Stimulated activated memory B cell treated with anti-CD40 and anti-IgM and Interleukin-4, amounts not matched to agents 10 μg/mL and 1 μg/mL and 100 μg/mL, for 72 hours (primary cell): Measurements from ENCODE around the gene RSPH10B2.
"Not testable (repeated sequence)": the region's sequence is repeated elsewhere in the genome, so short reads cannot be mapped to it uniquely, and the experiment has no call there.

ENCODE experiments used
- ATAC-seq: fragments of 150-1000 bp; cut with Tn5 transposase; 2 replicates; pipeline ENCODE4 v1.10.0; 2021
- H3K27ac Mint-ChIP-seq: one replicate; pipeline ENCODE4 v1.8.0; 2022; ENCODE audit warnings: mild to moderate bottlenecking, mixed read lengths
- H3K27me3 Mint-ChIP-seq: one replicate; pipeline ENCODE4 v1.8.0; 2022; ENCODE audit warnings: mixed read lengths
- H3K36me3 Mint-ChIP-seq: one replicate; pipeline ENCODE4 v1.8.0; 2022; ENCODE audit warnings: mixed read lengths
- H3K4me1 Mint-ChIP-seq: one replicate; pipeline ENCODE4 v1.8.0; 2022; ENCODE audit warnings: mixed read lengths
- H3K4me3 Mint-ChIP-seq: one replicate; pipeline ENCODE4 v1.8.0; 2022; ENCODE audit warnings: mild to moderate bottlenecking, moderate library complexity, mixed read lengths
- H3K9me3 Mint-ChIP-seq: one replicate; pipeline ENCODE4 v1.8.0; 2022; ENCODE audit warnings: mixed read lengths

RSPH10B2 gene

DNA sequence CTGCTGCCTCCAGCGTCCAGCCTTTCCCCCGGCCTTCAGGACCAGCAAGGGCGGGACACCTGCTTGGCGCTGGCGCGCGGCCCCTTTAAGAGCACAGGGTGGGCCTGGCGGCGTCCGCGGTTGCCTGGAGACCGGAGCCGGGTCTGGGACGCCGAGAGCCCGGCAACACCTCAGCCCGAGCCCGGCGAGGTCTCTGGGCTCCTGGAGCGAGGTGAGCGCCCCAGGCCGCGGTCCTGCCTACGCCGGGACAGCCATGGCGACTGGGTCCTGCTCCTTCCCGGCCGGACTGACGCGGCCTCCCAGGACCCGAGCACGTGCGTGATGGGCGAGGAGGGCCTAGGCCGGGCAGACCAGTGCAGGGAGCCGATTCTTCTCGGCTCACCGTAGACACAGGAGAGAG, at the start of gene RSPH10B2:
Gene RSPH10B2, plus strand, starts transcription at position 140 of the 400 bp plus-strand sequence. CDS start 3,575 bp downstream, outside the sequence.
- not testable (repeated sequence) for H3K27ac Mint-ChIP-seq, H3K27me3 Mint-ChIP-seq, H3K4me3 Mint-ChIP-seq, H3K4me1 Mint-ChIP-seq, H3K36me3 Mint-ChIP-seq, ATAC-seq, H3K9me3 Mint-ChIP-seq

DNA sequence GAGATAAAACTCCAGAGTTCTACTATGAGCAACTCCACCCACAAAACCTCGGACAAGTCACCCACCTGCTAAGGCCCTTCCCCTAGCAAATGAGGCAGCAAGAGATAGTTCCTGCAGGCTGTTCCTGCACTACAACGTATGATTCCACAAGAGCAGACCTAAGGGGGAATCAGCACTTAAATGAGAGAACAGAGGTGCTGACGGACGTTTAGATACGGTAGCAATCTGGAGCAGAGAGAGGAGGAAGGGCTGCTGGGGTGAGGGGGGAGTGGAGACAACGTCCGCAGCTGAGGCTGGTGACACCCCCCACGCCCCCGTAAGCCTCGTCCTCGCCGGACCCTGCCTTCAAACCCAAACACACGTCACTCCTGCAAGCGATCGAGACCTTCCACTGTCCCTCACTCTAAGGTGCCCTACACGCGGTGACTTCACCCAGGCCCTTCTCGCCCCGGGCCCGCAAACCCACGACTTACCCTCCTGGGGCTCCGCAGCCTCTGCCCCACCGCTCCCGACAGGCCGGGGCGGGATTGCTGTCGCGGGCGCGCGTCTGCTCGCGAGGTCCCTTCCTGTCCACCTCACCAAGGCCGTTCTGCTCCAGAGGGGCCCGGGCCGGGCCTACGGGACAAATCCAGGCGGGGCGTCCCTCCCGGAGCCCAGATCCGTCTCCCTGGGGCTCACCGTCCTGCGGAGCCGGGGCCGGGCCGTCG, 47.8 kb upstream of the RSPH10B2 start:
- H3K36me3 Mint-ChIP-seq: peaks cover 7% of the 10 kb centered on the region
- H3K27me3 Mint-ChIP-seq: no peaks in the 10 kb centered on the region
- H3K9me3 Mint-ChIP-seq: peaks cover 19% of the 10 kb centered on the region
- no peak for ATAC-seq
- peaks cover 53% of the 10 kb centered on the region for H3K4me1 Mint-ChIP-seq
- peak overlapping the region; percentile 84 for H3K27ac Mint-ChIP-seq
- H3K4me3 Mint-ChIP-seq: peak overlapping the region; percentile 80

- no peaks in the 10 kb centered on the region for H3K27me3 Mint-ChIP-seq
- ATAC-seq: peak; percentile 96
- H3K36me3 Mint-ChIP-seq: peaks cover 7% of the 10 kb centered on the region
- peaks cover 16% of the 10 kb centered on the region for H3K9me3 Mint-ChIP-seq
- peak within 1 kb of the TSS; percentile 84 for H3K27ac Mint-ChIP-seq
- H3K4me1 Mint-ChIP-seq: peaks cover 48% of the 10 kb centered on the region
- peak within 1 kb of the TSS; percentile 81 for H3K4me3 Mint-ChIP-seq
These were observed 47.1 kb upstream of the RSPH10B2 start, which contains the start of gene ZNF12 for GRCh38 chr7:6706666-6707407. Gene ZNF12, minus strand, starts transcription at chr7:6706947. Its CDS starts 1,774 bp downstream, at chr7:6705173.

DNA sequence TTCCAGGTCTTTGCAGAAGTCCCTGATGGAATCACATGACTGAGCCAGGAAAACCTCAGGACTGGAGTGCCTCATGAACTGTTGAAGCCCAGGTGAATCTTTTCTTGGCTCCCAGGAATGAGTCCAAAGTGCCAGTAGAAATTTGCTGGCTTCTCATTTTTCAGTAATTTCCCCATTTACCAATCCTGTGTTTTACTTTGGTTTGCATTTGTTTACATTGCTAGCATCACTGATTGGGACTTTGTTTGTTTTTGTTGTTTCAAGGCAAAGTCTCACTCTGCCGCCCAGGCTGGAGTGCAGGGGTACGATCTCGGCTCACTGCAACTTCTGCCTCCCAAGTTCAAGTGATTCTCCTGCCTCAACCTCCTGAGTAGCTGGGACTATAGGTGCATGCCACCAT, 45.6 kb upstream of the RSPH10B2 start:
- Mint-ChIP-seq H3K36me3 (peaks cover 7% of the 10 kb centered on the region), H3K4me3 (no peak overlapping the region)
- ATAC-seq: no peak

DNA sequence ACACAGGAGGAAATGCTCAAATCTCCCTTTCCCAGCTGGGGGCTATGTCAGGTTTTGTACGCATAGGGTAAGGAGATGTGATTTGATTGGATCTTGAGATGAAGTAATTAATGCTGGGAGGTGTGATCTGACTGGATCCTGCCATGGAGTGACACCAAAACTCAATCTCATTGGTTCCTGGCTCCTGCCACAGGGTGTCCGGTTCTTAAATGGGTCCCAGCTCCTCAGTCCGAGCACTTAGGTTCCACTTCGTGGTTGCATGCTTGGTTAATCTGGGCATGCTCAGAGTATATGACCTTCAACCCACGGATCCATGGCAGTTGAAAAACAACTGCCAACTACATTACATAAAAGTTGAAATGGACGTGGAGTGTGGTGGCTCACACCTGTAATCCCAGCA, 44.1 kb upstream of the RSPH10B2 start:
- H3K4me1 Mint-ChIP-seq: peaks cover 29% of the 10 kb centered on the region
- no peak for ATAC-seq
- peaks cover 5% of the 10 kb centered on the region for H3K36me3 Mint-ChIP-seq
- no peaks in the 10 kb centered on the region for H3K9me3 Mint-ChIP-seq
- H3K4me3 Mint-ChIP-seq: no peak overlapping the region
- no peak overlapping the region for H3K27ac Mint-ChIP-seq
- H3K27me3 Mint-ChIP-seq: no peaks in the 10 kb centered on the region

More for the DNA sequence above, 45.6 kb upstream of the RSPH10B2 start:
- Mint-ChIP-seq H3K4me1 (peaks cover 33% of the 10 kb centered on the region), H3K27me3 (no peaks in the 10 kb centered on the region), H3K9me3 (peaks cover 5% of the 10 kb centered on the region), H3K27ac (no peak overlapping the region)

- Mint-ChIP-seq H3K27me3 (peaks cover 19% of the 10 kb centered on the region), H3K9me3 (no peaks in the 10 kb centered on the region), H3K27ac (no peak overlapping the region), H3K4me3 (no peak overlapping the region), H3K36me3 (no peaks in the 10 kb centered on the region), H3K4me1 (peaks cover 6% of the 10 kb centered on the region)
- ATAC-seq: no peak
These were observed 39.5 kb upstream of the RSPH10B2 start for GRCh38 chr7:6714360-6714759.

GRCh38 chr7:6715898-6716297, 38.0 kb upstream of the RSPH10B2 start:
- H3K4me3 Mint-ChIP-seq: not testable (repeated sequence)

GRCh38 chr7:6718124-6718523, 35.8 kb upstream of the RSPH10B2 start:
- no peak for ATAC-seq
- Mint-ChIP-seq H3K27me3 (peaks cover 19% of the 10 kb centered on the region), H3K9me3 (no peaks in the 10 kb centered on the region), H3K4me1 (peaks cover 6% of the 10 kb centered on the region), H3K36me3 (no peaks in the 10 kb centered on the region), H3K4me3 (no peak overlapping the region), H3K27ac (no peak overlapping the region)

More at GRCh38 chr7:6715898-6716297, 38.0 kb upstream of the RSPH10B2 start:
- H3K27me3 Mint-ChIP-seq: peaks cover 19% of the 10 kb centered on the region
- not testable (repeated sequence) for ATAC-seq, H3K9me3 Mint-ChIP-seq, H3K36me3 Mint-ChIP-seq, H3K27ac Mint-ChIP-seq, H3K4me1 Mint-ChIP-seq

- not testable (repeated sequence) for ATAC-seq, H3K4me3 Mint-ChIP-seq, H3K27ac Mint-ChIP-seq, H3K27me3 Mint-ChIP-seq, H3K9me3 Mint-ChIP-seq, H3K36me3 Mint-ChIP-seq
- H3K4me1 Mint-ChIP-seq: peaks cover 23% of the 10 kb centered on the region
These were observed 29.6 kb upstream of the RSPH10B2 start for GRCh38 chr7:6724351-6724750.

DNA sequence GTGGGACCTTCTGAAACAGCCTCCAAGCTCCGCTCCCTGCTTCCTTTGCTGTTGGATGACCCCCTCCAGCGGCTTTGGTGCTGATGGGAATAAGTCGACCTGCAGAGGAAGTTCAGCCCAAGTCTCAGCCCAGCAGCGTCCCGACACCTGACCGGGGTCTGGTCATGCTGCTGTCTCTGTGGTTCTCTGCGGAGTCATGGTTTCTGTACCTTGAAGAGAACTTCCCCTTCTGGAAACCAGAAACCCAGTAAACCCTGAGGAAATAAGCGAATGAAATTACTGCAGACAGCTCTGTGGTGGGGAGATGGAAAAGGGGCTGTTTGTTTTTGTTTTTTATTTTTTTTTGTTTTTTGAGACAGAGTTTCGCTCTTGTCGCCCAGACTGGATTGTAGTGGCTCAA, 28.9 kb upstream of the RSPH10B2 start:
- no peaks in the 10 kb centered on the region for H3K36me3 Mint-ChIP-seq
- ATAC-seq: peak; percentile 76
- H3K27me3 Mint-ChIP-seq: no peaks in the 10 kb centered on the region
- H3K9me3 Mint-ChIP-seq: no peaks in the 10 kb centered on the region
- H3K4me3 Mint-ChIP-seq: peak overlapping the region; percentile 60
- peaks cover 26% of the 10 kb centered on the region for H3K4me1 Mint-ChIP-seq
- H3K27ac Mint-ChIP-seq: peak overlapping the region; percentile 50

DNA sequence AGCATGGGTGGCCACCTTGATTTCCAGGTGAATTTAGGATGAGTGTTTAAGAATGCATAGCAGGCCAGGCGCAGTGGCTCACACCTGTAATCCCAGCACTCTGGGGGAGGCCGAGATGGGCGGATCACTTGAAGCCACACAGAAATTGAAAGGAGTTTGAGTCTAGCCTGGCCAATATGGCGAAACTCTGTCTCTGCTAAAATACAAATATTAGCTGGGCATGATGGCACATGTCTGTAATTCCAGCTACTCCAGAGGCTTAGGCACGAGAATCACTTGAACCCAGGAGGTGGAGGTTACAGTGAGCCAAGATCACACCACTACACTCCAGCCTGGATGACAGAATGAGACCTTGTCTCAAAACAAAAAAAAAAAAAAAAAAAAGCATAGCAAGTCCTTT, 27.6 kb upstream of the RSPH10B2 start:
- H3K27ac Mint-ChIP-seq, H3K36me3 Mint-ChIP-seq, H3K9me3 Mint-ChIP-seq, H3K27me3 Mint-ChIP-seq, H3K4me3 Mint-ChIP-seq, ATAC-seq: not testable (repeated sequence)
- H3K4me1 Mint-ChIP-seq: peaks cover 33% of the 10 kb centered on the region

DNA sequence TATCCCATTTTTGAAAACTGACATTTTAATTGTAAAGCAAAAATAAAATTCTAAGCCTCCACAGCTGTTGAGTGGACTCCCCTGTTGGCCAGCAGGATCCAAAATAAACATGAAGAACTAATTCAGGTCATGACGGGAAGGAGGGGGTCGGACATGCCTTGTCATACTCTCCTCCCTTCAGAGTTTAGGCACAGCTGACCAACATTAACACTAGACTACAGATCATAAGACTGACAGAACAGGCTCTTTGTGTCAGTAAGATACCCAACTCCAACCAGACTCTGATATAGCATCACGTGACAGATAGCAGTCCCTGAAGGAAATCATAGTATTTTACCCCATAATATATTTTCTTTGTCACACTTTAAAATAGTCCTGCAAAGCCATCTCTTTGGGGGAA, 26.2 kb upstream of the RSPH10B2 start:
- Mint-ChIP-seq H3K4me3 (no peak overlapping the region), H3K36me3 (peaks cover 5% of the 10 kb centered on the region), H3K27ac (no peak overlapping the region), H3K27me3 (no peaks in the 10 kb centered on the region), H3K9me3 (no peaks in the 10 kb centered on the region), H3K4me1 (peaks cover 33% of the 10 kb centered on the region)
- no peak for ATAC-seq

- Mint-ChIP-seq H3K36me3 (peaks cover 13% of the 10 kb centered on the region), H3K4me3 (peak overlapping the region; percentile 91), H3K27ac (peak overlapping the region; percentile 84), H3K4me1 (peaks cover 33% of the 10 kb centered on the region)
- H3K27me3 Mint-ChIP-seq, H3K9me3 Mint-ChIP-seq, ATAC-seq: not testable (repeated sequence)
These were observed 24.9 kb upstream of the RSPH10B2 start for GRCh38 chr7:6728893-6729491.

DNA sequence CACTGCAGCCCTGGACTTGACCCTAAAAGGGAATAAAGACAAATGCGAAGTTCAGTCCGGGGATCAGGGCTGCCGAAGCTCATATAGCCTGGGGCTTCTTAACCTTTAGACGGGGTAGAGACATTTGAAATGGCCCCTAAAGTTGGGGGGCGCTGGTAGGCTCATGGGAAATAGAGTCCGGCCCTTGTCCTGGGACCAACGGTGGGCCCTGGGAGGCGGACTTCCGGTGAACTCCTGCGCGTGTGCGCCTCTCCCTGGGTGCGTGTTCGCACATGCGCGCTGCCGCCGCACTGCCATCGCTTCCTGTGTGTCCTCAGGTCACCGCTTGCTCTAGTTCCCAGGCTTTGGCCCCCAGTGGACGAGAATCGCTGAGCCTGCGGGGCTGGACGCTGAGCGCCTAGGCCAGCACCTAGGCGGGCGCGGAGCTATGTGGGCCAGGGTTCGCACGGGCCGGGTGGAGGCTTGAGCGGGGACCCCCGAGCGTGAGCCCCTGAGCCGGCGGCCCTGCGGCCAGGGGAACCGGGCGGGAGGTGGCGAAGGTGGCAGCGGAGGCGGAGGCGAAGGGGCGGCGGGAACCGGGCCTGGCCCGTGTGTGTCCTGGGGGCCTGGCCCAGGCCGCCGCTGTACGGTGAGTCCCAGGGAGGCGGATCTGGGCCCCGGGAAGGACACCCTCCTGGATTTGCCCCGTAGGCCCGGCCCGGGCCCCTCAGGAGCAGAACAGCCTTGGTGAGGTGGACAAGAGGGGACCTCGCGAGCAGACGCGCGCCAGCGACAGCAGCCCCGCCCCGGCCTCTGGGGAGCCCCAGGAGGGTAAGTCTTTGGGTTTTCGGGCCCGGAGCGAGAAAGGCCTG, 24.2 kb upstream of the RSPH10B2 start:
- peak; percentile 98 for ATAC-seq
- no peaks in the 10 kb centered on the region for H3K9me3 Mint-ChIP-seq
- H3K36me3 Mint-ChIP-seq: peaks cover 20% of the 10 kb centered on the region
- no peaks in the 10 kb centered on the region for H3K27me3 Mint-ChIP-seq
- H3K4me1 Mint-ChIP-seq: peaks cover 32% of the 10 kb centered on the region
- H3K27ac Mint-ChIP-seq: peak overlapping the region; percentile 84
- H3K4me3 Mint-ChIP-seq: peak overlapping the region; percentile 91

- no peak for ATAC-seq
- Mint-ChIP-seq H3K27me3 (no peaks in the 10 kb centered on the region), H3K36me3 (peaks cover 25% of the 10 kb centered on the region), H3K4me3 (peak overlapping the region; percentile 91), H3K9me3 (no peaks in the 10 kb centered on the region), H3K27ac (peak overlapping the region; percentile 84), H3K4me1 (peaks cover 26% of the 10 kb centered on the region)
These were observed 23.6 kb upstream of the RSPH10B2 start for GRCh38 chr7:6730343-6730633.
